CD4-positive, alpha-beta memory T cell (primary cell): ENCODE results near the gene DEPP1. TPM values are rescaled to one million over a fixed set of nuclear protein-coding genes. Genes with fewer than 3 reads are reported as not detected.

ENCODE experiments used
- CTCF ChIA-PET: fragments of 350-600 bp; sonication (Branson Sonifier 250); formaldehyde crosslinking; loops from one replicate; lab custom pipeline; 2021; ENCODE audit warnings: inconsistent platforms; ENCODE audit not compliant: partially characterized antibody; lab: Charles Lee
- POLR2A ChIA-PET: fragments of 350-600 bp; sonication (Branson Sonifier 250); formaldehyde crosslinking; loops from one replicate; lab custom pipeline; 2021; ENCODE audit not compliant: partially characterized antibody; lab: Charles Lee
- DNase-seq, 5 donors: peaks; one replicate each; pipeline versions ENCODE4 v3.0.0 to v3.0.0-alpha.2; 2020 to 2022; ENCODE audit warnings: mixed read lengths in 1 of 5
- H3K27ac ChIP-seq: one replicate; pipeline ENCODE4 v1.7.0; 2013; ENCODE audit warnings: low read depth, low read length
- H3K27me3 ChIP-seq: 2 replicates; pipeline ENCODE4 v1.7.0; 2013; ENCODE audit warnings: mild to moderate bottlenecking, low read length, moderate library complexity; ENCODE audit not compliant: insufficient read depth
- H3K36me3 ChIP-seq: 2 replicates; pipeline ENCODE4 v1.7.0; 2013; ENCODE audit warnings: mild to moderate bottlenecking, low read length, moderate library complexity; ENCODE audit not compliant: insufficient read depth
- H3K4me1 ChIP-seq: 2 replicates; pipeline ENCODE4 v1.7.0; 2013; ENCODE audit warnings: mild to moderate bottlenecking, low read length, moderate library complexity; ENCODE audit not compliant: insufficient read depth
- H3K4me3 ChIP-seq, 2 donors: one replicate each; pipeline ENCODE4 v1.7.0; 2013; ENCODE audit warnings: low read length in 2 of 2, mild to moderate bottlenecking in 1 of 2
- H3K9me3 ChIP-seq, 2 donors: one replicate each; pipeline ENCODE4 v1.7.0; 2013; ENCODE audit warnings: low read length in 2 of 2, control low read depth in 1 of 2; ENCODE audit not compliant: control insufficient read depth in 1 of 2
- H3K27ac Mint-ChIP-seq, 7 donors: one replicate each; pipeline ENCODE4 v1.8.0; 2020 to 2021; ENCODE audit warnings: mixed read lengths in 7 of 7, mild to moderate bottlenecking in 6 of 7, inconsistent platforms in 3 of 7, moderate library complexity in 3 of 7
- H3K27me3 Mint-ChIP-seq, 2 donors: one replicate each; pipeline ENCODE4 v1.8.0; 2020 to 2021; ENCODE audit warnings: mixed read lengths in 2 of 2
- H3K36me3 Mint-ChIP-seq, 2 donors: one replicate each; pipeline ENCODE4 v1.8.0; 2020 to 2021; ENCODE audit warnings: mixed read lengths in 2 of 2, inconsistent platforms in 1 of 2, mild to moderate bottlenecking in 1 of 2
- H3K4me1 Mint-ChIP-seq, 4 donors: one replicate each; pipeline ENCODE4 v1.8.0; 2020 to 2021; ENCODE audit warnings: mixed read lengths in 4 of 4, mild to moderate bottlenecking in 1 of 4
- H3K4me3 Mint-ChIP-seq, 8 donors: one replicate each; pipeline ENCODE4 v1.8.0; 2020 to 2021; ENCODE audit warnings: mixed read lengths in 8 of 8, mild to moderate bottlenecking in 7 of 8, moderate library complexity in 6 of 8, inconsistent platforms in 3 of 8
- H3K9me3 Mint-ChIP-seq, 8 donors: one replicate each; pipeline ENCODE4 v1.8.0; 2020 to 2021; ENCODE audit warnings: mixed read lengths in 8 of 8, mild to moderate bottlenecking in 5 of 8, inconsistent platforms in 3 of 8, moderate library complexity in 1 of 8
- intact Hi-C: fragments of 100-400 bp; cut with micrococcal nuclease; formaldehyde crosslinking; loops from one replicate; pipeline ENCODE4 v1.15.1; 2023
- polyA plus RNA-seq, 2 donors: library from polyadenylated mRNA; unstranded; fragments of 300-500 nt; fragmentation: Illumina TruSeq; gene quantifications; one replicate each; pipeline ENCODE4 v1.2.3, GENCODE V29; 2021
- total RNA-seq, 2 experiments: library from RNA; stranded (reverse); gene quantifications; one replicate each; pipeline ENCODE4 v1.2.3, GENCODE V29; 2021

Gene DEPP1
- total and polyA plus RNA-seq, 4 experiments from 2014 or later, result not detected

DNA sequence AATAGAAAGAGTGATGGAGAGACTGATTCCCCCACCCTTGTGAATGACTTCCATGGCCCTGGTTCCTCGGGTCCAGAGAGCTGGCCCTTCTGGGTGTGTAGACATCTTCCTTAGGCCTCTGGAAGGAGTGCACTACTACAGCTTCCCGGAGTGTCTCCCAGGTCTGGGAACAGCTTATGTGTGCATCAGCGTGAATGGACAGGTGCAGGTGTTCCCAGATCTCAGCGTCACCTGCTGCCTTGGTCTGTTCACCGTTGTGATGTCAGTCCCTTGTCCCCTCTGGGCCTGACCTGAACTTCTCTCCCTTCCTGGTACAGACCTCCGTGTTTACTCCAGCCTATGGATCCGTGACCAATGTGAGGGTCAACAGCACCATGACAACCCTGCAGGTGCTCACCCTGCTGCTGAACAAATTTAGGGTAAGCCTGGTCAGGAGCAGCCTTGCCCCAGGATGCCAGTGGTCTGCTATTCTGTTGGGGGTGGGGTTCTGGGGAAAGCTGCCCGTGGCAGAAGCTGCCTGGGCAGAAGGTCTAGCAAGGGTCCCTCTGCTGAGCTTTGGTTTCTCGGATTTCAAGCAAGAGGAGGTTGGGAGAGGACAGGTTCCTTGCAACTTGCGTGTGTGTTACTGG, 10.5 kb upstream of the DEPP1 start:
- Histone ChIP-seq H3K4me1 (no peaks in the 10 kb centered on the region), H3K27ac (no peak overlapping the region), H3K36me3 (no peaks in the 10 kb centered on the region), H3K9me3 (no peaks in the 10 kb centered on the region), H3K4me3 (no peak overlapping the region), H3K27me3 (no peaks in the 10 kb centered on the region)
- ChIA-PET POLR2A (no interaction called here), CTCF (no interaction called here)
- Mint-ChIP-seq H3K4me3 (no peak overlapping the region), H3K4me1 (peaks cover 0 to 1% (median 0%) of the 10 kb centered on the region in 4 donors), H3K27me3 (peaks cover 3 to 14% of the 10 kb centered on the region in 2 donors), H3K36me3 (no peaks in the 10 kb centered on the region), H3K9me3 (no peaks in the 10 kb centered on the region), H3K27ac (no peak overlapping the region)
- no peak for DNase-seq
- intact Hi-C loops, result no loop called here

DNA sequence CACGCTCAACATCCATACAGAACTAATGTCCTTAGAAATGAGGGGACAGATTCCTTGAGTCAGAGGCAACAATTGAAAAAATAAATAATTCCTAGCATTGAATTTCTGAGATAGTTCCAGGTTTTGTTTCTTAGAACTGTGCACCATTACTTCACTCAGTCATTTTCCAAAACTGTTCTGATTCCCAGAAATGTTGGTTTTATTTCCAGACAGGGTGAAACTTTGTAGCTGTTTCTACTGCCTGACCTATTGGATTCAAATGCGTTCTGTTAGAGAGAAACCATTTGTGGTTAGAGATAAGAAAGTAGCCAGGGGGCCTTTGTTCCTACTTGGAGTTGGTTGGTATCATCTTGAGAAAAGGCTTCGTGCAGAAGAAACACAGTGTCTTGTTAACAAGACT, 8.1 kb upstream of the DEPP1 start:
- Histone ChIP-seq H3K27ac (no peak overlapping the region), H3K9me3 (no peaks in the 10 kb centered on the region), H3K36me3 (no peaks in the 10 kb centered on the region), H3K4me1 (no peaks in the 10 kb centered on the region), H3K4me3 (no peak overlapping the region), H3K27me3 (no peaks in the 10 kb centered on the region)
- Mint-ChIP-seq H3K9me3 (no peaks in the 10 kb centered on the region), H3K36me3 (no peaks in the 10 kb centered on the region), H3K27me3 (peaks cover 3 to 14% of the 10 kb centered on the region in 2 donors), H3K4me1 (no peaks in the 10 kb centered on the region), H3K27ac (no peak overlapping the region), H3K4me3 (no peak overlapping the region)
- intact Hi-C loops, result no loop called here
- ChIA-PET CTCF (interaction anchor here (1.1 kb wide), 1 partner anchor 54 kb away, joined by 3 read pairs; no protein-coding TSS in a partner anchor), POLR2A (no interaction called here)
- no peak for DNase-seq

DNA sequence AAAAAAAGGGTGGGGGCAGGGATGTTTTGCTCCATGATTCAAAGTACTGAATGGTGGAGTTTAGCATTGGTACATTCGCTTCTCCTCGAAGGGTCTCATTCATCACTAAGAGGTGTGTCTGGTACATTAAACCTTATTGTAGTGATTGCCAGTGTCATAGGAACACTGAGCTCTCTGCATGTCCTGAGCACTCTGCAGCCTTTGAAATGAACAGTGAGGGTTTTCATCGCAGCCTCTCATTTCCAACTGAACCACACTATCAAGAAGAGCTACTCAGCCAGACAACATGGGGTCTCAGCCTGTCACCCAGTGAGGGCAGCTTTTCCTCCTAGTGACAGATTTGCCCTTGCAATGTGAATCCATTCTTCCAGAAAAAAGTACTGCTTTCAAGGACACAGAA, 7.6 kb upstream of the DEPP1 start:
- H3K9me3 ChIP-seq, result no peaks in the 10 kb centered on the region
- POLR2A ChIA-PET, result no interaction called here
- no peaks in the 10 kb centered on the region for H3K36me3 ChIP-seq
- peaks cover 3 to 14% of the 10 kb centered on the region in 2 donors for H3K27me3 Mint-ChIP-seq
- CTCF ChIA-PET, result interaction anchor here (1.1 kb wide), 1 partner anchor 53 kb away, joined by 3 read pairs; no protein-coding TSS in a partner anchor
- H3K4me3 Mint-ChIP-seq, result no peak overlapping the region
- intact Hi-C loops, result no loop called here
- no peak overlapping the region for H3K4me3 ChIP-seq
- H3K4me1 ChIP-seq, result no peaks in the 10 kb centered on the region
- H3K27ac ChIP-seq, result no peak overlapping the region
- no peaks in the 10 kb centered on the region for H3K36me3 Mint-ChIP-seq
- no peak overlapping the region for H3K27ac Mint-ChIP-seq
- H3K4me1 Mint-ChIP-seq, result no peaks in the 10 kb centered on the region
- no peaks in the 10 kb centered on the region for H3K27me3 ChIP-seq
- no peak for DNase-seq
- H3K9me3 Mint-ChIP-seq, result no peaks in the 10 kb centered on the region

DNA sequence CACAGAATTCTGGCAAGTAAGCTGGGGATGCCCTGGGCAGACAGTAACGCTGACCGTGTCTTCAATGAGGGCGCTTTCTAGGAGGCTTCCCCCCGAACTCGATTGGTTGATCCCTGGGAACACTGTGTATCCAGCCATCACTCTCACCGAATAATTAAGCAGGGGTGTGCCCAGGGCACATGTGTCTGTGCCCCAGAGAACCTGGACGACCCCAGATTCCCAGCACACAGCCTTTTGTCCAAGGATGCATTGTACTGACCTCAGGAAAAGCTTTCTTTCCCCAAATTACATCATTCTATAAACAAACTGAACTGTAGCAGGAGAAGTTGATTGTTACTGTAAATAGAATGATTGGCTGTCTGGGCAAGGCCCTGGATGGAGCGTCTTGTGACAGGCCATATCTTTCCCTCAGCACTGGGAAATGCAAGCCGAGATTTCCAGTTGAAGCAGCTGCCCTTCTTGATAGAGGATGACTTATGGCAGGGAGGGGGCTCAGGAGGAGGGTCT, 6.6 kb upstream of the DEPP1 start:
- H3K9me3 ChIP-seq, result no peaks in the 10 kb centered on the region
- H3K36me3 ChIP-seq, result no peaks in the 10 kb centered on the region
- Mint-ChIP-seq H3K36me3 (no peaks in the 10 kb centered on the region), H3K4me3 (no peak overlapping the region), H3K27me3 (peaks cover 3 to 14% of the 10 kb centered on the region in 2 donors), H3K4me1 (no peaks in the 10 kb centered on the region), H3K9me3 (no peaks in the 10 kb centered on the region), H3K27ac (no peak overlapping the region)
- H3K4me1 ChIP-seq, result no peaks in the 10 kb centered on the region
- intact Hi-C loops, result no loop called here
- DNase-seq, result no peak
- ChIA-PET CTCF (no interaction called here), POLR2A (no interaction called here)
- no peaks in the 10 kb centered on the region for H3K27me3 ChIP-seq
- H3K4me3 ChIP-seq, result no peak overlapping the region
- no peak overlapping the region for H3K27ac ChIP-seq

DNA sequence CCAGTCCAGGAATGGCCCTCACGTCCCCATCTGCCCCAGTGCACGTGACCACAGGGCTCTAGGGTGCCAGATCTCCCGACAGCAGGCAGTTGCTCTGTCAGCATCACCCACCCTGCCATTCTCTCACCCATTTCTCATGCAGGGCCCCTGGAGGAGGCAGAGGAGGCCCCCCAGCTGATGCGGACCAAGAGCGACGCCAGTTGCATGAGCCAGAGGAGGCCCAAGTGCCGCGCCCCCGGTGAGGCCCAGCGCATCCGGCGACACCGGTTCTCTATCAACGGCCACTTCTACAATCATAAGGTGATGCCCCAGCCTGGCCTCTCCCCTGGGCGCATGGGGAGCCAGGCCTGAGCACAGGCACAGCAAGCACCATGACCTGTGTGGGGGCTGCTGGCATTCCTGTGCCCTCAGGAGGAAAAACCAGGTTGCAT, 6.1 kb upstream of the DEPP1 start:
- H3K27me3 ChIP-seq, result no peaks in the 10 kb centered on the region
- DNase-seq, result no peak
- H3K4me1 ChIP-seq, result no peaks in the 10 kb centered on the region
- intact Hi-C loops, result no loop called here
- no peaks in the 10 kb centered on the region for H3K9me3 ChIP-seq
- no peak overlapping the region for H3K4me3 ChIP-seq
- no peak overlapping the region for H3K27ac ChIP-seq
- Mint-ChIP-seq H3K9me3 (no peaks in the 10 kb centered on the region), H3K27ac (no peak overlapping the region), H3K4me1 (no peaks in the 10 kb centered on the region), H3K36me3 (no peaks in the 10 kb centered on the region), H3K27me3 (peaks cover 3 to 11% of the 10 kb centered on the region in 2 donors), H3K4me3 (no peak overlapping the region)
- ChIA-PET CTCF (no interaction called here), POLR2A (no interaction called here)
- H3K36me3 ChIP-seq, result no peaks in the 10 kb centered on the region

DNA sequence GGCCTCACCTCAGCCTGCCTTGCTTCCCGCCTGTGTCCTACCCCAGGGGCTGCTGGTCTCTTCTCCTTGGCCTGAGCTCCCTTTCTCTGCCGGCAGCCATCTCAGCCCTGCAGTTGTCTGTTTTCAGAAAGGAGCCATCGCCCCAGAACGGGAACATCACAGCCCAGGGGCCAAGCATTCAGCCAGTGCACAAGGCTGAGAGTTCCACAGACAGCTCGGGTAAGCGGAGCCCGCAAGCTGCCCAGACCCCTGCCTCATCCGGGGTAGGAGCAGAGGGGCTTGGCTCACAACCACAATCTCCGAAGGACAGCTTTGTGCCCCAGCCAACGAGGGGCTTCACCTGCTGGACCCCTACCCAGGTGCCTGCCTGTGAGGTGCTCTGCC, 5.3 kb upstream of the DEPP1 start:
- Mint-ChIP-seq H3K4me1 (no peaks in the 10 kb centered on the region), H3K9me3 (no peaks in the 10 kb centered on the region), H3K27ac (no peak overlapping the region), H3K36me3 (no peaks in the 10 kb centered on the region), H3K4me3 (no peak overlapping the region), H3K27me3 (peaks cover 3 to 6% of the 10 kb centered on the region in 2 donors)
- Histone ChIP-seq H3K9me3 (no peaks in the 10 kb centered on the region), H3K4me3 (no peak overlapping the region), H3K27me3 (no peaks in the 10 kb centered on the region), H3K4me1 (no peaks in the 10 kb centered on the region), H3K27ac (no peak overlapping the region), H3K36me3 (no peaks in the 10 kb centered on the region)
- POLR2A ChIA-PET, result no interaction called here
- no peak for DNase-seq
- CTCF ChIA-PET, result no interaction called here
- intact Hi-C loops, result no loop called here

DNA sequence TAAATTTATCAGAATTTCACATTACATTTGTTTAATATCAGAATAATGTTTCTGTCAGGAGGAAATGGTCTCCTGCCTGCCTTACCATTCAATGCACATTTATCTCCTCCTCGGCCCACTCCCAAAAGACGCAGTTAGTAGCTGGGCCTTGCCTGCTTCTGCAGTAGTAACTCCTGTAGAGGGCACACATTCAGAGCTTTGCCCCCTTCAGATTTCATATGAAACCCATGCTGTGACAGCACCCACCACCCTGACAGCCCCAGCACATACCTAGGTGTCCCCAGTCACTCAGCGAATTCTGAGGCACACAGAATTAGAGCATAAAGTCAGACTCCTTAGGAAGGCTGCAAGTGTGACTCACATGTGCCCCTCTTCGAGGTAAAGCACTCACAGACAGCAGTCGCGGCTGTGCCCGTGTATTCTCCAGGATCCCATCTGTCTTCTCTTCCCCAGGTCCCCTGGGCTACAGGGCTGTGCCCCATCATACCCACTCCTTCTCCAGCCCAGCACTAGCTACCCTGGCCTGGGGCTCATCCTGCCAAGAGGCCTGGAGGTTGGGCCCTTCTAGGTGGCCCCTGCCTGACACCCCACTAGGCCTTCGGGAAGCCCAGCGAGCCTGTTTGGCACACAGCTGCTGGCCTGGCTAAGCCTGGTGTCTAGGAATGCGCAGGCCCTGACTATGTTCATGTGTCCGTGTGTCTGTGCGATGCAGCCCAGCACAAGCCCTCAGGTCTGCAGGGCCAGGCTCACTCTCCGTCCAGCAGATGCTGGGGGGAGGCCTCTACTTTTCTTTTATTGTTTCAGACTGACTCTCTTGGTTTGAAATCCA, 4.7 kb upstream of the DEPP1 start:
- Mint-ChIP-seq H3K36me3 (no peaks in the 10 kb centered on the region), H3K4me1 (no peaks in the 10 kb centered on the region), H3K27ac (no peak overlapping the region), H3K27me3 (peaks cover 0 to 2% of the 10 kb centered on the region in 2 donors), H3K9me3 (no peaks in the 10 kb centered on the region), H3K4me3 (no peak overlapping the region)
- intact Hi-C loops, result no loop called here
- Histone ChIP-seq H3K9me3 (no peaks in the 10 kb centered on the region), H3K4me3 (no peak overlapping the region), H3K36me3 (no peaks in the 10 kb centered on the region), H3K4me1 (no peaks in the 10 kb centered on the region), H3K27me3 (no peaks in the 10 kb centered on the region), H3K27ac (no peak overlapping the region)
- CTCF ChIA-PET, result no interaction called here
- POLR2A ChIA-PET, result no interaction called here
- no peak for DNase-seq
